HL-60 (cell line): ENCODE data around the gene MEIKIN.

ENCODE experiments used
- GABPA ChIP-seq: IDR thresholded peaks from 2 replicates; pipeline ENCODE4 v1.6.1; 2012; ENCODE audit warnings: low read depth
- POLR2AphosphoS5 ChIP-seq: IDR thresholded peaks from 2 replicates; pipeline ENCODE4 v1.6.1; 2012; ENCODE audit warnings: low read depth
- REST ChIP-seq: IDR thresholded peaks from 2 replicates; pipeline ENCODE4 v1.6.1; 2012; ENCODE audit warnings: low read depth; ENCODE audit not compliant: insufficient replicate concordance
- TF ChIP-seq, protein P1 (sequence below): IDR thresholded peaks from one replicate; pipeline ENCODE4 v1.5.1; 2011; ENCODE audit warnings: low read length, control low read depth, inconsistent platforms; ENCODE audit not compliant: insufficient read depth

DNA sequence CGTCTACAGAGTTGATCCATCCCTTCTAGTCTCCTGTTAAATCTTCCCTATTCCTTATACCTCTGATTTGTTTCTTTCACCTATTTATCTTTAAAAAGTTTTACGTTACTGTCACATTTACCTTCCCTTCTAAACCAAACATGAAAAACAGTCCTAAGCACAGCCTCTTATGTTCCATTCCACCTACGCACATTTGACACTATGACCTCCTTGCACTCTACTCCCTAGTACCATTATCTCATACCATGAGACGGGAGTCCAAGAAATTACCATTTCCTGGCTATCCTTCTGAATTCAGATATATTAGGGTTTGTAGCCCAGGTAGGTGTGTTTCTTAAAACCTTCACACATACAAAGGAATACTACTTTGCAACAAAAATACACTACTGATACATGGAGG lies 173.8 kb downstream of the MEIKIN start:
- TF ChIP-seq, protein P1, sequence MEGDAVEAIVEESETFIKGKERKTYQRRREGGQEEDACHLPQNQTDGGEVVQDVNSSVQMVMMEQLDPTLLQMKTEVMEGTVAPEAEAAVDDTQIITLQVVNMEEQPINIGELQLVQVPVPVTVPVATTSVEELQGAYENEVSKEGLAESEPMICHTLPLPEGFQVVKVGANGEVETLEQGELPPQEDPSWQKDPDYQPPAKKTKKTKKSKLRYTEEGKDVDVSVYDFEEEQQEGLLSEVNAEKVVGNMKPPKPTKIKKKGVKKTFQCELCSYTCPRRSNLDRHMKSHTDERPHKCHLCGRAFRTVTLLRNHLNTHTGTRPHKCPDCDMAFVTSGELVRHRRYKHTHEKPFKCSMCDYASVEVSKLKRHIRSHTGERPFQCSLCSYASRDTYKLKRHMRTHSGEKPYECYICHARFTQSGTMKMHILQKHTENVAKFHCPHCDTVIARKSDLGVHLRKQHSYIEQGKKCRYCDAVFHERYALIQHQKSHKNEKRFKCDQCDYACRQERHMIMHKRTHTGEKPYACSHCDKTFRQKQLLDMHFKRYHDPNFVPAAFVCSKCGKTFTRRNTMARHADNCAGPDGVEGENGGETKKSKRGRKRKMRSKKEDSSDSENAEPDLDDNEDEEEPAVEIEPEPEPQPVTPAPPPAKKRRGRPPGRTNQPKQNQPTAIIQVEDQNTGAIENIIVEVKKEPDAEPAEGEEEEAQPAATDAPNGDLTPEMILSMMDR, result no peak
- TF ChIP-seq POLR2AphosphoS5 (no peak), GABPA (no peak), REST (no peak)
